OCI-LY3 (cell line): ENCODE measurements around the gene PZP.

ENCODE experiments used
- H2AFZ ChIP-seq: fragments of 200-600, 300-600 bp; shearing (Covaris generic); 2 replicates; pipeline ENCODE4 v1.6.0; 2014; ENCODE audit warnings: antibody characterized with exemption, low read depth, low read length
- H3K27ac ChIP-seq: fragments of 200-600, 300-600 bp; sonication (generic); 2 replicates; pipeline ENCODE4 v1.5.1; 2014; ENCODE audit warnings: mild to moderate bottlenecking, low read length, moderate library complexity, mixed read lengths
- H3K27me3 ChIP-seq: fragments of 200-600, 300-600 bp; sonication (generic); 2 replicates; pipeline ENCODE4 v1.6.1; 2014; ENCODE audit warnings: low read depth, low read length, mixed read lengths
- H3K36me3 ChIP-seq: fragments of 200-600, 300-600 bp; sonication (generic); replicated peaks from 2 replicates; pipeline ENCODE3; 2014; ENCODE audit warnings: low read depth, low read length, mixed read lengths
- H3K4me1 ChIP-seq: fragments of 300-600, 200-600 bp; sonication (generic); 2 replicates; pipeline ENCODE4 v1.6.1; 2014; ENCODE audit warnings: low read length, mixed read lengths
- H3K4me2 ChIP-seq: fragments of 200-600, 300-600 bp; sonication (generic); 2 replicates; pipeline ENCODE4 v1.6.1; 2014; ENCODE audit warnings: low read length, mixed read lengths
- H3K4me3 ChIP-seq: fragments of 300-600, 200-600 bp; sonication (generic); 2 replicates; pipeline ENCODE4 v1.5.1; 2014; ENCODE audit warnings: antibody characterized with exemption, mild to moderate bottlenecking, low read length, moderate library complexity
- H3K79me2 ChIP-seq: fragments of 300-600, 200-600 bp; shearing (Covaris generic); 2 replicates; pipeline ENCODE4 v1.6.1; 2014; ENCODE audit warnings: mild to moderate bottlenecking, low read length, mixed read lengths
- H3K9ac ChIP-seq: fragments of 300-600, 200-600 bp; shearing (Covaris generic); 2 replicates; pipeline ENCODE4 v1.6.0; 2014; ENCODE audit warnings: mild to moderate bottlenecking, low read length, moderate library complexity
- H3K9me3 ChIP-seq: fragments of 200-600, 300-600 bp; shearing (Covaris generic); 2 replicates; pipeline ENCODE4 v1.6.1; 2014; ENCODE audit warnings: low read length, mixed read lengths; ENCODE audit not compliant: insufficient read depth
- H4K20me1 ChIP-seq: fragments of 200-600, 300-600 bp; sonication (generic); 2 replicates; pipeline ENCODE4 v1.6.1; 2016; ENCODE audit warnings: low read length, mixed read lengths; ENCODE audit not compliant: insufficient read depth
- EZH2phosphoT487 ChIP-seq: fragments of 200-600 bp; shearing (Covaris generic); IDR thresholded peaks from 2 replicates; pipeline ENCODE4 v1.6.1; 2018; ENCODE audit warnings: antibody characterized with exemption, mixed run types, low read depth
- TF ChIP-seq, protein P1 (sequence below): fragments of 200-600, 300-600 bp; sonication (generic); IDR thresholded peaks from 2 replicates; pipeline ENCODE4 v1.5.1; 2014; ENCODE audit warnings: antibody characterized with exemption, low read length, low read depth

Gene PZP

DNA sequence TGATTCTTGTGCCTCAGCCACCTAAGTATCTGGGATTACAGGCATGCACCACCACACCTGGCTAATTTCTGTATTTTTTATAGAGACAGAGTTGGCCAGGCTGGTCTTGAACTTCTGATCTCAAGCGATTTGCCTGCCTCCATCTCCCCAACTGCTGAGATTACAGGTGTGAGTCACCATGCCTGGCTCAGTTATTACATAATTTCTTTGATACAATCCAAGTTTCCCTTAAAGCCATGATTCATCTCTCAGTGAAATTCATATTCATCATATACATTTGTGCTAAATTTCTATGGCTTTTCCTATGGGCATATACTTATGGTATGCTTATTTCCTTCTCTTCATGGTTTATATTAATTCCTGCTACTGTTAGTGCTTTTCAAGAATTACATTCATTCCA lies 29.1 kb upstream of the PZP start:
- H3K4me1 ChIP-seq: no peaks in the 10 kb centered on the region
- no peak overlapping the region for H3K4me2 ChIP-seq
- no peak overlapping the region for H3K4me3 ChIP-seq
- H2AFZ ChIP-seq: no peak overlapping the region
- TF ChIP-seq, protein P1, sequence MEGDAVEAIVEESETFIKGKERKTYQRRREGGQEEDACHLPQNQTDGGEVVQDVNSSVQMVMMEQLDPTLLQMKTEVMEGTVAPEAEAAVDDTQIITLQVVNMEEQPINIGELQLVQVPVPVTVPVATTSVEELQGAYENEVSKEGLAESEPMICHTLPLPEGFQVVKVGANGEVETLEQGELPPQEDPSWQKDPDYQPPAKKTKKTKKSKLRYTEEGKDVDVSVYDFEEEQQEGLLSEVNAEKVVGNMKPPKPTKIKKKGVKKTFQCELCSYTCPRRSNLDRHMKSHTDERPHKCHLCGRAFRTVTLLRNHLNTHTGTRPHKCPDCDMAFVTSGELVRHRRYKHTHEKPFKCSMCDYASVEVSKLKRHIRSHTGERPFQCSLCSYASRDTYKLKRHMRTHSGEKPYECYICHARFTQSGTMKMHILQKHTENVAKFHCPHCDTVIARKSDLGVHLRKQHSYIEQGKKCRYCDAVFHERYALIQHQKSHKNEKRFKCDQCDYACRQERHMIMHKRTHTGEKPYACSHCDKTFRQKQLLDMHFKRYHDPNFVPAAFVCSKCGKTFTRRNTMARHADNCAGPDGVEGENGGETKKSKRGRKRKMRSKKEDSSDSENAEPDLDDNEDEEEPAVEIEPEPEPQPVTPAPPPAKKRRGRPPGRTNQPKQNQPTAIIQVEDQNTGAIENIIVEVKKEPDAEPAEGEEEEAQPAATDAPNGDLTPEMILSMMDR: no peak
- TF ChIP-seq EZH2phosphoT487: no peak
- H3K9me3 ChIP-seq: no peaks in the 10 kb centered on the region
- H3K27me3 ChIP-seq: peaks cover 35% of the 10 kb centered on the region
- no peaks in the 10 kb centered on the region for H3K79me2 ChIP-seq
- H3K27ac ChIP-seq: no peak overlapping the region
- H3K9ac ChIP-seq: no peak overlapping the region
- no peaks in the 10 kb centered on the region for H3K36me3 ChIP-seq
- H4K20me1 ChIP-seq: no peaks in the 10 kb centered on the region

DNA sequence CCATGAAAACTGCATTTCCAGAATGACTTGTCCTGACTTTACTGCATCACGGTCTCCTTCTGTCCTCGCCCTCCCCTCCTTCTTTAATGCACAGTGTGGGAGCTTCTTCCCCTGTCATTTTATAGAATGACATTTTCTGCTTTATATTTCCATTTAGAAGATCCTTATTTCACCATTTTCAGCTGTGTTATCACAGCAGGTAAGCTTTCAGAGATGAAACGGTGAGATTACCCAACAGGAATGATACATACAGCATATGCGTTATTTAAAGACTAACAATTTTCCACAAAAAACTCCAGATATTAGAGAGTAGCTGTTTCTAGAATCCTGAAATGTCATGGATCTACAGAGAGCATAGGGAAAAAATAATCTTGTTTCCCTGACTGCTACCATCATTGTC lies 27.3 kb upstream of the PZP start:
- TF ChIP-seq, protein P1: no peak
- TF ChIP-seq EZH2phosphoT487: no peak
- no peak overlapping the region for H3K9ac ChIP-seq
- no peak overlapping the region for H2AFZ ChIP-seq
- H3K36me3 ChIP-seq: no peaks in the 10 kb centered on the region
- H3K27me3 ChIP-seq: peaks cover 35% of the 10 kb centered on the region
- H3K9me3 ChIP-seq: no peaks in the 10 kb centered on the region
- H4K20me1 ChIP-seq: no peaks in the 10 kb centered on the region
- H3K4me2 ChIP-seq: no peak overlapping the region
- H3K27ac ChIP-seq: no peak overlapping the region
- H3K4me3 ChIP-seq: no peak overlapping the region
- H3K4me1 ChIP-seq: no peaks in the 10 kb centered on the region
- H3K79me2 ChIP-seq: no peaks in the 10 kb centered on the region

DNA sequence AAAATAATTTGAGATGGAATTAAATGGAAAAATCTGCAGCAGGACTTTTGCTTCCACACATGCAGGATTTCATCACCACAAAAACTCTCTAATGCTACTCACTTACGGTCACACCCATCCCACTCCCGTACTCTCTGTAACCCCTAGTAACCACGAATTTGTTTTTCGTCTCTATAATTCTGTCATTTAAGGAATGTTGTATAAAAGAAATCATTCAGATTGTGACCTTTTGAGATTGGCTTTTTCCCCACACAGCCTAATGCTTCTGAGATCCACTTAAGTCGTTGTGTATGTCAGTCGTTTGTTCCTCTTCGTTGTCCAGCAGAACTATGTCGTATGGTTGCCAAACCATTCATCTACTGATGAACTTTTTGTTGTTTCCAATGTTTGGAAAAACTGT lies 19.8 kb upstream of the PZP start:
- TF ChIP-seq, protein P1: no peak
- no peak for TF ChIP-seq EZH2phosphoT487
- no peaks in the 10 kb centered on the region for H3K79me2 ChIP-seq
- H2AFZ ChIP-seq: no peak overlapping the region
- no peaks in the 10 kb centered on the region for H3K9me3 ChIP-seq
- no peaks in the 10 kb centered on the region for H3K36me3 ChIP-seq
- H3K4me1 ChIP-seq: no peaks in the 10 kb centered on the region
- no peak overlapping the region for H3K4me2 ChIP-seq
- no peak overlapping the region for H3K4me3 ChIP-seq
- no peaks in the 10 kb centered on the region for H4K20me1 ChIP-seq
- H3K27ac ChIP-seq: no peak overlapping the region
- no peak overlapping the region for H3K9ac ChIP-seq
- no peaks in the 10 kb centered on the region for H3K27me3 ChIP-seq

DNA sequence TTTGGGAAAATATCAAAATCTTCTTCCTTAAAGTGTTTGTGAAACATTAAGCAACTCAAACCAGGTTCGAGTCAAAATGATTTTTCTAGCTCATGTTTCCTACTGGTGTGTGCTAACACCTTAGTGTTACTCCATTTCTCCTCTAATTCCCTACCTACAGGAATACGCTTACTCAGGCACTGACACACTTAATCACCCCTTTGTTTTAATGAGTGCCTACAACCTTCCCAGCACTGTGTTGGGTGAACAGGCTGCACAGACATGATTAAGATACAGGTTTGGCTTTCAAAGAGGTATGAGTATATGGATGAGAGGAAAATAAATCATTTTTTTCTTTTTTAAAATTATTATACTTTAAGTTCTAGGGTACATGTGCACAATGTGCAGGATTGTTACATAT lies 15.6 kb upstream of the PZP start:
- TF ChIP-seq, protein P1: no peak
- no peak for TF ChIP-seq EZH2phosphoT487
- H3K36me3 ChIP-seq: no peaks in the 10 kb centered on the region
- no peaks in the 10 kb centered on the region for H3K4me1 ChIP-seq
- H3K27ac ChIP-seq: no peak overlapping the region
- no peaks in the 10 kb centered on the region for H3K27me3 ChIP-seq
- H3K9me3 ChIP-seq: no peaks in the 10 kb centered on the region
- H3K9ac ChIP-seq: no peak overlapping the region
- no peaks in the 10 kb centered on the region for H3K79me2 ChIP-seq
- no peak overlapping the region for H2AFZ ChIP-seq
- no peak overlapping the region for H3K4me2 ChIP-seq
- H3K4me3 ChIP-seq: no peak overlapping the region
- no peaks in the 10 kb centered on the region for H4K20me1 ChIP-seq
